Measurements from ENCODE around the gene NUDT8.

GRCh38 chr11:67588136-67588503, 41.6 kb downstream of the NUDT8 start:
- no peak for TF ChIP-seq EP300 (IDR thresholded peaks at IDR 0.05; ENCODE audit: borderline replicate concordance in 1 of 2, control insufficient read depth in 1 of 2, low read depth in 2 of 2, low read length in 2 of 2)
- TF ChIP-seq, protein P1, sequence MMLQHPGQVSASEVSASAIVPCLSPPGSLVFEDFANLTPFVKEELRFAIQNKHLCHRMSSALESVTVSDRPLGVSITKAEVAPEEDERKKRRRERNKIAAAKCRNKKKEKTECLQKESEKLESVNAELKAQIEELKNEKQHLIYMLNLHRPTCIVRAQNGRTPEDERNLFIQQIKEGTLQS (IDR thresholded peaks at IDR 0.05; ENCODE audit: borderline replicate concordance, extremely low read depth, low read depth, low read length) = no peak
- TF ChIP-seq TAF1 (IDR thresholded peaks at IDR 0.05; ENCODE audit: borderline replicate concordance, low read depth, low read length) = no peak
- TF ChIP-seq CTCF (IDR thresholded peaks at IDR 0.05 in 2 of 3, conservative IDR thresholded peaks at IDR 0.05 in 1 of 3; ENCODE audit: control insufficient read depth in 2 of 3, extremely low read depth in 1 of 3, insufficient read depth in 1 of 3, low read depth in 3 of 3, low read length in 3 of 3) = no peak
- TF ChIP-seq SP1 (IDR thresholded peaks at IDR 0.05; ENCODE audit: low read depth, low read length) = no peak
- TF ChIP-seq MTA3 (IDR thresholded peaks at IDR 0.05; ENCODE audit: borderline replicate concordance, low read length) = no peak
- TF ChIP-seq EZH2 (IDR thresholded peaks at IDR 0.05; ENCODE audit: borderline replicate concordance, control insufficient read depth, low read depth, low read length) = no peak
- TF ChIP-seq NFIC (IDR thresholded peaks at IDR 0.05; ENCODE audit: low read depth, low read length) = no peak
- TF ChIP-seq PRDM15 (CRISPR knock-in tag; IDR thresholded peaks at IDR 0.05) = no peak
